Endothelial cell of umbilical vein (primary cell): ENCODE data around the gene OLA1. TPM values are rescaled to one million over a fixed set of nuclear protein-coding genes. Genes with fewer than 3 reads are reported as not detected.

Source experiments
- BruUV-seq: library from RNA; stranded (reverse); fragments of 400-500 nt; replicated peaks from 2 replicates; lab custom pipeline; 2021; lab: Mats Ljungman, UMichigan
- CTCF ChIA-PET: fragments of 300-600, 350-600 bp; sonication (Branson Sonifier 250); formaldehyde crosslinking; loops from one replicate; lab custom pipeline; 2021; ENCODE audit warnings: antibody characterized with exemption, inconsistent platforms; lab: Charles Lee
- POLR2A ChIA-PET: fragments of 300-600, 350-600 bp; sonication (Branson Sonifier 250); formaldehyde crosslinking; loops from one replicate; lab custom pipeline; 2021; ENCODE audit warnings: antibody characterized with exemption, inconsistent platforms; lab: Charles Lee
- DNase-seq: peaks from one replicate; pipeline ENCODE4 v3.0.0-alpha.2; 2011; ENCODE audit warnings: low read depth, low spot score
- FAIRE-seq: peaks from 2 replicates; lab custom pipeline; 2011; peaks lifted over from hg19 to GRCh38; lab: Jason Lieb, UNC
- H2AFZ ChIP-seq: 2 replicates; pipeline ENCODE4 v1.6.0; 2012; ENCODE audit warnings: low read depth, low read length, control low read depth, inconsistent platforms
- H3K27ac ChIP-seq: 2 replicates; pipeline ENCODE4 v1.5.1; 2011; ENCODE audit warnings: low read depth, mild to moderate bottlenecking, control low read depth, low read length, moderate library complexity; ENCODE audit not compliant: insufficient read depth
- H3K27me3 ChIP-seq, 2 experiments: 2 replicates each; pipeline versions ENCODE4 v1.6.0 to v1.6.1; 2011; ENCODE audit warnings: low read length in 2 of 2, mixed read lengths in 1 of 2; ENCODE audit not compliant: control insufficient read depth in 2 of 2, insufficient read depth in 2 of 2
- H3K36me3 ChIP-seq, 2 experiments: 2 replicates in 1 of 2; 3 replicates in 1 of 2; pipeline ENCODE4 v1.5.1; 2011; ENCODE audit warnings: low read length in 2 of 2, mild to moderate bottlenecking in 1 of 2, moderate library complexity in 1 of 2; ENCODE audit not compliant: control insufficient read depth in 2 of 2, insufficient read depth in 2 of 2; ENCODE audit errors: extremely low read depth in 1 of 2
- H3K4me1 ChIP-seq: 3 replicates; pipeline ENCODE4 v1.5.1; 2011; ENCODE audit warnings: mild to moderate bottlenecking, low read length; ENCODE audit not compliant: control insufficient read depth, insufficient read depth; ENCODE audit errors: extremely low read depth
- H3K4me2 ChIP-seq: 2 replicates; pipeline ENCODE4 v1.6.1; 2011; ENCODE audit warnings: low read length, control low read depth, mixed read lengths; ENCODE audit not compliant: insufficient read depth
- H3K4me3 ChIP-seq, 3 experiments: fragments of 200-600 bp in 1 of 3; sonication (generic), shearing (Covaris generic) in 1 of 3; replicated peaks in 1 of 3; 2 replicates each; pipeline ENCODE4 v1.5.1; 2011 to 2016; ENCODE audit warnings: control low read depth in 3 of 3, low read length in 3 of 3, mild to moderate bottlenecking in 2 of 3, inconsistent platforms in 1 of 3, low read depth in 1 of 3, moderate library complexity in 1 of 3; ENCODE audit not compliant: insufficient read depth in 1 of 3
- H3K79me2 ChIP-seq: 2 replicates; pipeline ENCODE4 v1.6.0; 2012; ENCODE audit warnings: low read length, inconsistent platforms; ENCODE audit not compliant: control insufficient read depth, insufficient read depth
- H3K9ac ChIP-seq: replicated peaks from 2 replicates; pipeline ENCODE3; 2011; ENCODE audit warnings: low read length, control low read depth; ENCODE audit not compliant: insufficient read depth; ENCODE audit errors: extremely low read depth
- H3K9me1 ChIP-seq: replicated peaks from 3 replicates; pipeline ENCODE4 v1.6.0; 2011; ENCODE audit warnings: mild to moderate bottlenecking, low read length; ENCODE audit not compliant: control insufficient read depth, insufficient read depth; ENCODE audit errors: extremely low read depth
- H3K9me3 ChIP-seq: replicated peaks from 2 replicates; pipeline ENCODE4 v1.5.1; 2012; ENCODE audit warnings: low read length, inconsistent platforms; ENCODE audit not compliant: control insufficient read depth, insufficient read depth
- H4K20me1 ChIP-seq: replicated peaks from 2 replicates; pipeline ENCODE3; 2011; ENCODE audit warnings: mild to moderate bottlenecking, low read length; ENCODE audit not compliant: control insufficient read depth, insufficient read depth; ENCODE audit errors: extremely low read depth
- FOS ChIP-seq: IDR thresholded peaks from 2 replicates; pipeline ENCODE4 v1.6.1; 2011; ENCODE audit warnings: mild to moderate bottlenecking, low read length, moderate library complexity, borderline replicate concordance; ENCODE audit not compliant: insufficient read depth
- JUN ChIP-seq: IDR thresholded peaks from 2 replicates; pipeline ENCODE4 v1.6.1; 2011; ENCODE audit warnings: borderline replicate concordance, low read depth; ENCODE audit not compliant: insufficient read length, insufficient read depth
- MYC ChIP-seq: IDR thresholded peaks from one replicate; pipeline ENCODE4 v1.6.1; 2011; ENCODE audit warnings: mild to moderate bottlenecking, low read depth, low read length
- POLR2AphosphoS5 ChIP-seq: IDR thresholded peaks from 2 replicates; pipeline ENCODE4 v1.6.1; 2012; ENCODE audit warnings: low read depth, mild to moderate bottlenecking, control low read depth, low read length, moderate library complexity; ENCODE audit not compliant: insufficient read depth
- dilution Hi-C: fragments of 300-500 bp; cut with MboI; formaldehyde crosslinking; loops from one replicate; pipeline ENCODE4 v1.15.0; 2019; ENCODE audit warnings: low sequenced_read_pairs; ENCODE audit not compliant: extremely low pct_ligation_motif_present
- intact Hi-C: fragments of 100-400 bp; cut with micrococcal nuclease; formaldehyde crosslinking; loops from one replicate; pipeline ENCODE4 v1.10.0; 2022
- polyA plus RNA-seq, 4 experiments: library from polyadenylated mRNA; depleted of rRNA in 3 of 4; stranded (reverse) in 3 of 4; unstranded in 1 of 4; fragments of >200 nt; gene quantifications; 2 replicates each; pipeline versions ENCODE4 v1.2.1 to v1.2.3, GENCODE V29; 2011 to 2012; ENCODE audit warnings: missing spikeins in 1 of 4
- total RNA-seq: library from RNA; stranded (reverse); gene quantifications from 2 replicates; pipeline ENCODE4 v1.2.3, GENCODE V29; 2021
- TF ChIP-seq, protein P1 (sequence below), 2 donors: IDR thresholded peaks; 1 replicate in 1 of 2; 2 replicates in 1 of 2; pipeline ENCODE4 v1.5.1; 2011; ENCODE audit warnings: low read length in 2 of 2, mild to moderate bottlenecking in 2 of 2, moderate library complexity in 2 of 2, control low read depth in 1 of 2, inconsistent platforms in 1 of 2, low read depth in 1 of 2; ENCODE audit not compliant: insufficient read depth in 1 of 2; ENCODE audit errors: extremely low read depth in 1 of 2
- TF ChIP-seq, protein P2 (sequence below): IDR thresholded peaks from 2 replicates; pipeline ENCODE4 v1.6.1; 2011; ENCODE audit not compliant: insufficient read depth, insufficient read length

The OLA1 gene
- total and polyA plus RNA-seq, 2 donors (not counting 3 experiments of a cell fraction or from before 2014, with no cell fraction given) = 30.6 to 93.9 TPM

DNA sequence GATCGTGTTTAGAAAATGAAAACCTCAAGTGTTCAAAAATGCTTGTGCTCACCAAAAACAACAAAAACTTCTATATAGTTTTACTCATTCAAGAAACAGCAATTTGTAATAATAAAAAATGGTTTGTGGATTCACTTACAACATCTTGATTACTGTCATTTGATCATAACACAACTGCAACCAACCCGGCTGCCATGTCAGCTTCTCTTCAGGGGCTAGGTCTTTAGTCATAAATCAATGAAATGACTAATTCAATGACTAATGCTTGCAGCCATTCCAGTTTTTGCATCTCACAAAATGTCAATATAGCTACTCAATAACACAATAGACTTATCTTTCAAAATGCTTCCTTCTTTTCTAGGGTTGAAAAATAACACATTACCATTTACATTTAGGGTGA, 128.0 kb downstream of the OLA1 start:
- Histone ChIP-seq H3K27ac (no peak overlapping the region), H3K4me2 (peak overlapping the region; percentile 12), H3K79me2 (no peaks in the 10 kb centered on the region), H2AFZ (no peak overlapping the region), H3K27me3 (no peaks in the 10 kb centered on the region), H4K20me1 (no peaks in the 10 kb centered on the region), H3K9ac (no peak overlapping the region), H3K4me3 (no peak overlapping the region), H3K9me3 (no peaks in the 10 kb centered on the region), H3K36me3 (no peaks in the 10 kb centered on the region), H3K9me1 (peaks cover 3% of the 10 kb centered on the region), H3K4me1 (peaks cover 48% of the 10 kb centered on the region)
- peak; percentile 73 for DNase-seq
- peak; percentile 77 for FAIRE-seq
- CTCF ChIA-PET = interaction anchor here (1.3 to 1.6 kb wide), 3 partner anchors 18 to 221 kb away, joined by 3 to 8 read pairs (median 4); no protein-coding TSS in a partner anchor
- dilution Hi-C loops (no loop called here), intact Hi-C loops (loop anchor here (1.0 kb wide), 1 partner anchor 156 kb away; no protein-coding TSS in a partner anchor)
- POLR2A ChIA-PET = no interaction called here
- TF ChIP-seq JUN (peak; percentile 77), MYC (no peak), FOS (peak; percentile 84), POLR2AphosphoS5 (no peak)
- TF ChIP-seq, protein P1, sequence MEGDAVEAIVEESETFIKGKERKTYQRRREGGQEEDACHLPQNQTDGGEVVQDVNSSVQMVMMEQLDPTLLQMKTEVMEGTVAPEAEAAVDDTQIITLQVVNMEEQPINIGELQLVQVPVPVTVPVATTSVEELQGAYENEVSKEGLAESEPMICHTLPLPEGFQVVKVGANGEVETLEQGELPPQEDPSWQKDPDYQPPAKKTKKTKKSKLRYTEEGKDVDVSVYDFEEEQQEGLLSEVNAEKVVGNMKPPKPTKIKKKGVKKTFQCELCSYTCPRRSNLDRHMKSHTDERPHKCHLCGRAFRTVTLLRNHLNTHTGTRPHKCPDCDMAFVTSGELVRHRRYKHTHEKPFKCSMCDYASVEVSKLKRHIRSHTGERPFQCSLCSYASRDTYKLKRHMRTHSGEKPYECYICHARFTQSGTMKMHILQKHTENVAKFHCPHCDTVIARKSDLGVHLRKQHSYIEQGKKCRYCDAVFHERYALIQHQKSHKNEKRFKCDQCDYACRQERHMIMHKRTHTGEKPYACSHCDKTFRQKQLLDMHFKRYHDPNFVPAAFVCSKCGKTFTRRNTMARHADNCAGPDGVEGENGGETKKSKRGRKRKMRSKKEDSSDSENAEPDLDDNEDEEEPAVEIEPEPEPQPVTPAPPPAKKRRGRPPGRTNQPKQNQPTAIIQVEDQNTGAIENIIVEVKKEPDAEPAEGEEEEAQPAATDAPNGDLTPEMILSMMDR (IDR thresholded peaks at IDR 0.05; ENCODE audit: extremely low read depth in 1 of 2, insufficient read depth in 1 of 2, low read depth in 1 of 2, low read length in 2 of 2) = no peak
- TF ChIP-seq, protein P2, sequence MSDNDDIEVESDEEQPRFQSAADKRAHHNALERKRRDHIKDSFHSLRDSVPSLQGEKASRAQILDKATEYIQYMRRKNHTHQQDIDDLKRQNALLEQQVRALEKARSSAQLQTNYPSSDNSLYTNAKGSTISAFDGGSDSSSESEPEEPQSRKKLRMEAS = no peak
- BruUV-seq = no TSS peak
